Suppressor macrophage (primary cell): ENCODE measurements around the gene DHX29.
A peak's percentile ranks its signal among the peaks of the same experiment; 100 is the strongest.
"Not testable (repeated sequence)": the region's sequence is repeated elsewhere in the genome, so short reads cannot be mapped to it uniquely, and the experiment has no call there.

ENCODE experiments used
- DNase-seq, 4 experiments: peaks; one replicate each; pipeline ENCODE4 v3.0.0-alpha.2; 2020 to 2022
- total RNA-seq, 17 experiments: gene quantifications; one replicate each; lab custom pipeline; 2026; ENCODE audit warnings: mixed read lengths in 6 of 17, inconsistent platforms in 3 of 17; lab: John Stamatoyannopoulos, UW

Gene DHX29
- 24.9 to 81.8 (median 49.2) reads per million in 17 experiments for total RNA-seq

DNA sequence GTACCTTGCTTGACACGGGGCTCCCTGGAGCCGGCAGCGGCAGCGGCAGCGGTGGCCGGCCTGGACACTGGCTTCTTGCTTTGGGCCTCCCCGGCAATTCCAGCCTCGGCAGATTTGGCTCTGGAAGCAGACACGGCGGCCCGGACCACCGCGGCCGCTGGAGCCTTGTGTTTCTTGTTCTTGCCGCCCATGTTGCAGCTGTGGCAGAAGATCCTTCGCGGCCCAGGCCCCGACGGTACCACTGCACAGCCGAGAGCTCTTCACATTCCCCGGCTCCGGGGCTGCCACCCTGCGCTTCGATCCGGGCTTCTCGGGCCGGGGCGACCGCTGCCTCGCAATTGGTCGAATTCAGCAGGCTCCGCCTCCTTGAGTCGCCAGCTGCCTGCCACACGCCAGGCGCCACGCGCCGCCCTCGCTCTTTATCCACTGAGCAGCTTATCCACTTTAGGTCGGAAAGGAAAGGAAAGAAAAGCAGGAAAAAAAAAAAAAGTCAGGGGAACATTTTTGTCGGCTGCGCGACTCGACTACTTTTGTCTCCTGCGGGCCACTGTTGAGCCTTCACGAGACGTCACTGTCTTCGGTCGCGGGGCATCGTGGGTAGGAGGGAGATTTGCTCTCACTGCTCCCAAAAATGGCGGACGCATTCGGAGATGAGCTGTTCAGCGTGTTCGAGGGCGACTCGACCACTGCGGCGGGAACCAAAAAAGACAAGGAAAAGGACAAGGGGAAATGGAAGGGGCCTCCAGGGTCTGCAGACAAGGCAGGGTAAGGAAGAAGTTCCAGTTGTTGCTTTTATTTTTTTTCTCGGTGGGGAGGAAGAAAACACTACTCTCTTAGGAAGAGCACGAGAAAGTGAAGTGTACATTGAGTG lies at the start of gene DHX29, which contains the start of gene MTREX:
Gene DHX29, minus strand, starts transcription at position 312 of the 871 bp plus-strand sequence. Its CDS starts 121 bp downstream, at position 191.
Gene MTREX, plus strand, starts transcription at position 607 of the 871 bp plus-strand sequence. Its CDS starts 25 bp downstream, at position 632.
- peak; percentile 90 to 95 (median 94) for DNase-seq

- DNase-seq = no peak
Observed at GRCh38 chr5:55356896-55357295, 49.4 kb upstream of the DHX29 start.

DNA sequence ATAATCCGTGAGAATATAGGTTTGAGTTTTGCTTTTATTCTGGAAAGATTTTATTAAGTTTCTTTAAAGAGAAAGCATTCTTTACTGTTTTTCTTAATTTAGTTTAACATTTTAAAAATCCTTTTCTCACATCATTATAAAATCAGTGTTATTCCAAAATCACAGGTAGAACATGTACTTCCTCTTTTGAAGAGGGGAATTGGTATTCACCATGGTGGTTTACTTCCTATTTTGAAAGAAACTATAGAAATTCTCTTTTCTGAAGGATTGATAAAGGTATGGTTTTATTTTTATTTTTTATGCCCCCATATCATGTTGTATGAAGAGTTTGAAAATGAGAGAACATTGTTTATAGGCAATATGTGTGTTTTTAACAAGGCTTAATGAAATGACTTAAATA lies 43.3 kb upstream of the DHX29 start:
- no peak for DNase-seq

GRCh38 chr5:55347786-55348185 lies 40.3 kb upstream of the DHX29 start:
- peak in 2 of 4 experiments; percentile 2 to 11 for DNase-seq

GRCh38 chr5:55345327-55345726 lies 37.8 kb upstream of the DHX29 start:
- DNase-seq = no peak

DNA sequence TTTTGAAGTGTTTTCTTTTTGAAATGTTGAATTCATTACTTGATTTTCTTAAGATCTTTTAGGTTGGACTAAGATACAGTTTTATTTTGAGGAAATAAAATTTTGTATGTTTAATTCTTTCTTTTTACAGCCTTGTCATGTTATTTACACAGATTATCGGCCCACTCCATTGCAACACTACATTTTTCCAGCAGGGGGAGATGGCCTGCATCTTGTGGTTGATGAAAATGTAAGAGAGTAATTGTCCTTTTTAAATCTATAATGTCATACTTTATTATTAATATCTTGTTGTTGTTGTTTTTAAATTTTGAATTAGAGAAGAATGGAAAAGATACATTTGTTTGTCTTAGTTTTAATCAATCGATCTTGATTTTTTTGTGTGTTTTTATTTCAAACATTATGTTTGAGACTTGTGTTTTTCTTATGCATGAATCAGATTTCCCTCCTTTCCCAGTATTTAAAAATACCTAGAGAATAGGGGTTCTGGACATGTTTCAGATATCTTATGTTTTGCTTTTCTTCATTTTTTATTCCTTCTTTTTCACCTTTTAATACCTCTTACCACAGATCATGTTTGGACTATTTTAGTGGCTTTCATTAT lies 37.0 kb upstream of the DHX29 start:
- DNase-seq = peak; percentile 57 to 76 (median 69)

GRCh38 chr5:55343609-55344008 lies 36.1 kb upstream of the DHX29 start:
- DNase-seq = no peak

GRCh38 chr5:55343107-55343506 lies 35.6 kb upstream of the DHX29 start:
- no peak for DNase-seq

DNA sequence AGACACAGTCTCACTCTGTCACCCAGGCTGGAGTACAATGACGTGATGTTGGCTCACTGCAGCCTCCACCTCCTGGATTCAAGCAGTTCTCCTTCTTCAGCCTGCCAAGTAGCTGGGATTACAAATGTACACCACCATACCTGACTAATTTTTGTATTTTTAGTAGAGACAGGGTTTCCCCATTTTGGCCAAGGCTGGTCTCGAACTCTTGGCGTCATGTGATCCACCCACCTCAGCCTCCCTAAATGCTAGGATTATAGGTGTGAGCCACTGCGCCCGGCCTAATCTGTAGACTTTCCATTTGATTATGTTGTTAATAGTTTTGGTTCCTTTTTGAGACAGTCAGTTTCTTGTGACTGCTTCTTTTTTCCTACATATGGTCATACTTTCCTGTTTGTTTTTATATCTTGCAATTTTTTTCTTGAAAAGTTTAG lies 31.3 kb upstream of the DHX29 start:
- peak; percentile 7 to 47 (median 42) for DNase-seq

- peak in 1 of 4 experiments; percentile 9 for DNase-seq
Observed at GRCh38 chr5:55338092-55338613, 30.7 kb upstream of the DHX29 start.

DNA sequence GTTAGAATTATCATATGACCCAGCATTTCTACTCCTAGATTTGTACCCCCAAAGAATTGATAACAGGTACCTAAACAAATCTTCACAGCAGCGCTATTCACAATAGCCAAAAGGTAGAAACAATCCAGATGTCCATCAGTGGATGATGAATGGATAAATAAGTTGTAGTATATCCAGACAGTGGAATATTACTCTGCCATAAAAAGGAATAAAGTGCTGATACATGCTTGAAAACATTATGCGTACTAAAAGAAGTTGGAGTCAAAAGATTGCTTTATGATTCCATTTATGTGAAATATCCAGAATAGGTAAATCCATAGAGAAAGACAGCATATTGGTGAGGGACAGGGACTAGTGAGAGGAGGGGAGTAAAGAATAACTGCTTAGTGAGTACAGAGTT lies 26.3 kb upstream of the DHX29 start:
- DNase-seq = no peak

- no peak for DNase-seq
Observed at GRCh38 chr5:55333017-55333416, 25.5 kb upstream of the DHX29 start.

GRCh38 chr5:55331321-55331720 lies 23.8 kb upstream of the DHX29 start:
- DNase-seq = no peak

GRCh38 chr5:55327281-55327680 lies 19.8 kb upstream of the DHX29 start:
- DNase-seq = no peak

DNA sequence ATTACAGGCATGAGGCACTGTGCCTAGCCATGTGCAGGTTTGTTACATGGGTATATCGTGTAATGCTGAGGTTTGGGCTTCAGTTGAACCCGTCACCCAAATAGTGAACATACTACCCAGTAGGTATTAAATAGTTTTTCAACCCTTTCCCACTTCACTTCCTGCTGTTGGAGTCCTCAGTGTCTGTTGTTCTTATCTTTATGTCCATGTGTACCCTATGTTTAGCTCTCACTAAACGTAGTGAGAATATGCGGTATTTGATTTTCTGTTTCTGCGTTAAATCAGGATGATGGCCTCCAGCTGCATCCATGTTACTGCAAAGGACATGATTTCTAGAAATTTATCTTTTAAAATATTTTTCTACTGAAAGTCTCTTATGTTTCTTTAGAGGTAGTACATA lies 18.1 kb upstream of the DHX29 start:
- DNase-seq = no peak

DNA sequence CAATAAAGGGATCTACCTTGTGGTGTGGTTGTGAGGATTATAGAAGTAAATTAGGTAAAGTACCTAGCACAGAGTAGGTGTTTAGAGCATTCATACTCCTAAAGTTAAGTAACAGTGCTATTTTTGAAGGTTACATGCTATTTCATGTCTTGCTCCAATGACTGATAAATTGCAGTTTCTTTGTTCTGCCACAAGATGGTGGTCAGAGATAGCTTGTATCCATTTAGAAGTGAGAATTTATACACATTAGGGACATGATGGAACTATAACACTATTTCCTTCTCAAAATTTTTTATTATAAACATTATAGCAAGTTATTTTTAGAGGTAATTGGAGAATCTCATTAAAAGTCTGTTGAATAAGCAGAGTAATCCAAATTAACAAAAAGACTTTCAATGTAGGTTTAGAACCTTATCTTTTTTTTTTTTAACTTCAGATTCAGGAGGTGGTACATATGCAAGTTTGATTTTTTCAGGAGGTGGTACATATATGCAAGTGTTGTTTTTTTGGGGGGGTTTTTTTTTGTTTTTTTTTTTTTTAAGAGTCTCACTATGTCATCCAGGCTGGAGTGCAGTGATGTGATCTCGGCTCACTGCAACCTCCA lies 17.4 kb upstream of the DHX29 start:
- DNase-seq = peak in 3 of 4 experiments; percentile 7 to 63 (median 51)

DNA sequence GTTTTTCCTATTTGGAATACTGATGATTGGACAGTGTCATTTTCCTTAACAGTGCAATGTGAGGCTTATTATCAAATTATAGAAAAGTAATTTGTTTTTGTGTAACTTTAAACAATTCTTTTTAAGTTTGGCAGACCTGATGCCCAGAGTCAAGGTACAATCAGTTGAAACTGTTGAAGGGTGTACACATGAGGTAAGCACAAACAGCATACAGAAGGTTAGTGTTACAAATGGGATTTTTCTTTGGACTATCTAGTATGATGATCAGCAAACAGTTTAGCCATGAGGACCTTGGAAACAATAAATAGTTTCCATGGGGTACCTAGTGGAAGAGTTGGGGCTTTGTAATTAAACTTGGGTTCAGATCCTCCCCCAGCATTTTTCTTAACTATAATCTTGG lies 16.5 kb upstream of the DHX29 start:
- DNase-seq = no peak

GRCh38 chr5:55320571-55320970 lies 13.1 kb upstream of the DHX29 start:
- DNase-seq = no peak

DNA sequence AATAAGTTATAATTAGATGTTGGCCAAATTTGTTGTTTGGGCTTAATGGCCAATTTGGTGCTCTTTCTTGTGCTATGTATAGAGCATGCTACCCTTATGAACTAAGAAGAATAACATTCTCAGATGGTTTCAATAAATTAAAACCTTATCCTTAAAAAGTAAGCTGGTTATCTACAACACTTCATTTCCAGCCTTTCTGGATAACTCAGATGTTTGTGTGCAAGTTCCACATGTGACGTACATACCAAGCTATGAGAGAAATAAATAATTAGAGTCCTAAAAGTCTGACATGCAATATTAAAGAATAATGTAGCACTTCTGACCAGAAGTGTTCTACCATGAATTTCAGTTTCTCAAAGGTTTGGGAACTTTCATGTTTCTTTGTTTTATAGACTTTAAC lies 12.0 kb upstream of the DHX29 start:
- DNase-seq = no peak

DNA sequence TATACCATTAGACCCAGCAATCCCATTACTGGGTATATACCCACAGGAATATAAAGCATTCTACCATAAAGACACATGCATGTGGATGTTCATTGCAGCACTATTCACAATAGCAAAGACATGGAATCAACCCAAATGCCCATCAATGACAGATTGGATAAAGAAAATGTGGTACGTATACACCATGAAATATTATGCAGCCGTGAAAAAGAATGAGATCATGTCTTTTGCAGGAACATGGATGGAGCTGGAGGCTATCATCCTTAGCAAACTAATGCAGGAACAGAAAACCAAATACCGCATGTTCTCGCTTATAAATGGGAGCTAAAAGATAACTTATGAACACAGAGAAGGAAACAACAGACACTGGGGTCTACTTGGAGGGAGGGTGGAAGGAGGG lies 10.7 kb upstream of the DHX29 start:
- not testable (repeated sequence) for DNase-seq

DNA sequence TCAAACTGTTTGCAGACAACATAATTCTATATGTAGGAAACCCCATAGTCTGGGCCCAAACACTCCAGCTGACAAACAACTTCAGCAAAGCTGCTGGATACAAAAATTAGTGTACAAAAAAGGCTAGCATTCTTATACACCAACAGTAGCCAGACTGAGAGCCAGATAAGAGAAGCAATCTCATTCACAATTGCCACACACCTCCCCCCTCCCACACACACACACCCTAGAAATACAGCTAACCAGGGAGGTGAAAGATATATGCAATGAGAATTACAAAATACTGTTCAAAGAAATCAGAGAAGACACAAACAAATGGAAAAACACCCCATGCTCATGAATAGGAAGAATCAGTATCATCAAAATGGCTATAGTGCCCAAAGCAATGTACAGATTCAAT lies 9.3 kb upstream of the DHX29 start:
- peak in 3 of 4 experiments; percentile 48 to 54 (median 49) for DNase-seq

GRCh38 chr5:55316289-55316688 lies 8.8 kb upstream of the DHX29 start:
- DNase-seq = no peak
